UCSD-AML1 (cell line): ENCODE measurements around the gene CTNND2.
A peak's percentile ranks its signal among the peaks of the same experiment; 100 is the strongest.

Experiments
- DNase-seq: peaks from one replicate; lab custom pipeline; 2025; ENCODE audit not compliant: unreplicated experiment; lab: John Stamatoyannopoulos, UW

CTNND2 gene

DNA sequence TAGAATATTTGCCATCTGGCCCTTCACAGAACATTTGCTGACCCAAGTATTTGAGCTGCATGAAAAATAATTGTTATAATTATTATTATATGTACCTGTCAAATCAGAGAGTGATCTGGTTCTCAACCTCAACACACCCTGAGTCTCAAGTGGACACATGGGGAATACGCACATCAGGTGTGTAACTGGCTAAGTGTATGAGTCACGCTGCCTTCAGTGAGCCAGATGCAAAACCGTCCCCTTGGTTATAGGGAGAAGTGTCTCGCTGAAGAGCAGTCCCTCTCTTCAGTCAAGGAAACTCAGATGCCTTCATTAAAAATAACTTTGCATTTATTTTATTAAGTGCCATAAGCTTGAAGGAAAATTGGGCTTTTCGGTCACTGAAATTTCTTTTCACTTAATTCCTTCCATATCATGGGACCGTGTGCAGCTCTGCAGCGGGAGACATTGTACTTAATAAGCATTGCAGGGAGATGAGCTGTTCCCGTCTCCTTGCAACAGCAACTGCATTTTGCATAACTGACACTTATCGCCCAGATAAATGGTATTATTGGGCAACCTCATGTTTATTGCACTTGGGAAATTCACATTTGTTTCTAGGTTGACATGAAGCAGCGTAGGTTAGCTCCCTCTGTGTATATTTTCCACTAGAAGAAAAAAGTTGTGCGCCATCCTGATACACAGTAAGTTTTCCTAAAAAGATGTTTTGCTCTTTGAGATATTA, 630.9 kb downstream of the CTNND2 start:
- no peak for DNase-seq

DNA sequence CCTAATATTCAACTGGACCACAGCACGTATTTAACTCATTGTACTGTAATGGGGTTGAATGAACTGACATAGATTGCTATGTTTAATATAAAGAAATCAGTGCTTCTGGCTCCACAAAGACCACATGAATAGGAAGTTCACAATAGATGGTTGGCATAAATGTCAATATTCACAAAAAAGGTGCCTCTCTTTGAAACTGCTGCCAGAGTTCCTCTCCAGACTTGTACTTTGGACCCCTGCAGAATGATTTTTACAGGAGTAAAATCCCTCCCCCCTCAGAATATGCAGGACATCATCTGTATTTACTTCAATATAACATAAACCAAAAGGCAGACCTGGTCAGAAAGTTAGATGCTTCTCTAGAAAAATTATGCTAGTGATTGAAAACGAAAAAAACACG, 634.7 kb downstream of the CTNND2 start:
- DNase-seq: no peak

DNA sequence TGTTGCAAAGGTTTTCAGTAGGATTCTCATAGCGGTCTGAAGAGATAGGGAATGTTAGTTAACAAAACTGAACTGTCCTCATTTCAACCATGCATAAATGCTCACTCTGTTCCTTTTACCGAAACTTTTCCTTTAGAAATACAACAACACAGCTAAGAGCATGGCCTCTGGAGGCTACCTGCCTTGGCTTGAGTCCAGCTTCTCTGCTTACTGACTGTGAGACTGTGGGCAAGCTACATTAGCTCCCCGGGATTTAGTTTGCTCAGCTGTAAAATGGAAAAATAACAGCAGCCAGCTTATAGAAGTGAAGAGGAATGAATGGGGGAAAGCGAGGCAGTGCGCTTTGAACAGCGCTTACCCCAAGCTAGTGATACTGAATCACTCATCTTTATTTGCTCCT, 635.4 kb downstream of the CTNND2 start:
- DNase-seq: no peak

DNA sequence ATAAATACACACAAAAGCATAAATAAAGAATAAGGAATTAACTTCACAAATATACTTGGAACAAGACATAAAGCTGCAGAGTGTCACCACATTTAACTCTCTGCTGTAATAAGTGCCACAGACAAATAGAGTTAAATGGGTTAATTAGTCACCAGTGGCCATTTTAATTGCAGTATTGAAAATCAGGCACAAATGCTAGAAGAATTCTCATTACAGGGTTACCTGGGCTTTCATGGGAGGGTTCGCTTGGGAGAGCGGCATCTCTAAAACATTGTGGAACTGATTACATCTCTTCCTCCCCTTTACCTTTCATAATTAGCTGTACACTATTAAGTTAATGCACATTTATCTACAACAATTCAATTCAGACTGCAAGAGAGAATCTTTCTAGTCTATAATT, 637.9 kb downstream of the CTNND2 start:
- no peak for DNase-seq

DNA sequence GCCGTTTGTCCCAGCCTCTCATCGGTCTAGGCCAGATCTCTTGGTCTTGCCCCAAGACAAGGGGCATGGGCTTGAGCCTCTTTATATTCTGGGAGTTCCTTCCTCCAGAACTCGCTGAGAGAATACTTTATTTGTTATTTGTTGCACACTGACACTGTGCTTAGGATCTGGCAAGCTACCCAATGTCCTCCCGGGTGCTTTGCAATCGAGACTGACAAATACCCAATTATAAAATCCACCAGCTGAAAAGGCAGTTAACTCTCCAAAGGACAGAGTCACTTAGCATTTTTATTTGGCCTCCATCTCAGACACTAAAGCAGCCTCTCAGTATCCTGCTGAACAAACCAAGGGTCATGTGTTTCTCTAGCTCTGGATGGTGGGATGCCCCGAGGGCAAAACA, 643.0 kb downstream of the CTNND2 start:
- no peak for DNase-seq

DNA sequence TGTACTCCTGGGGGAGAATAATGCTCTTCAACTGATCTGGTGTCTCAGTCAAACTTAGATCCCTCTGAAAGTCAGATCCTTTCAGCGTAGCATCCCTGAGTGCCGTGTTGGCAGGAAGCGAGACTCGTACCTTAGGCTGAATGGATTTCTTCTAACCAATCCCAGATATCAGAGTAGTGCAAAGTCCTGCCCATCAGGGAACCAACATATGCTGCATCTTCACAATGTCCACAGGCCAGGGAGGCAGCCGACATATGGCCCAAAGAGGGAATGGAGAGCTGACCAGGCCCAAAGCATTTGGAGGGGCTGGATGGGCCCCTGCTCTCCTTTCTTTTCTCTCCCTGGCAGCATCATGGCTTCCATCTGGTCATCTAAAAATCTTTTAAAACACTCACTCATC, 646.2 kb downstream of the CTNND2 start:
- DNase-seq: no peak

DNA sequence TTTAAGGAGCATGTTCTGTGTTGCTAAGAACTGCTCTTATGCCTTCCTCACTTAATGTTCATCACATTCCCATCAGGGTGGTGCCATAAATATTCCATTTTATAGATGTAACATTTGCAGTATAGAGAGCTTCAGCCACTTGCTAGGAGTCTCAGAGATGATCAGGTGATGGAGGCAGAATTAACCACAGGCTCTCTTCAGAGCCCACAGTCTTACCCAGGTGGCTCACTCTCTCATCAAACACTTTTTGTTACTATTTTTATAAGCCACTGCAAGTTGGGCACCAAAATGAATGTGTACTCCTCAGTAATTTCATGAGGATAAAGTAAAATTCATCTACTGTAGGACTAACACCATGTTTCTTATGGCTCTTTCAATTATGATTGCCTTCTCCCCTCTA, 651.7 kb downstream of the CTNND2 start:
- no peak for DNase-seq

DNA sequence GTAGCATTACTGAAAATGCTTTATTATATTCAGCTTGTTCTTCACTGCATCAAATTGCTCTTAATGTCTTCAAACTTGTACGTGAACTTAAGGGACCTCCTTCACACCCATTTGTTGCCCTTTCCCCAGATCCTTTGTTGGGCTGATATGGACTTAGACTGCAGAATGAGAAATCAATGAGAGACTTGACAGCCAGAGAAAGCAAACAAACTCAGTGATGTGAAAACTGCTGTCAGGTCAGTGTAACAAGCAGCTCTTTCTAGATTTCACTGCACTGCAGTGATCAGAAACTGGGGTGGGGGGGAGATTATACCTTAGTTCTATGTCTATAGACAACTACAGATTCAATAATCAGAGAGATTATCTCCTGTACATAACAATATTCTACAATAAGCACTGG, 652.2 kb downstream of the CTNND2 start:
- no peak for DNase-seq

DNA sequence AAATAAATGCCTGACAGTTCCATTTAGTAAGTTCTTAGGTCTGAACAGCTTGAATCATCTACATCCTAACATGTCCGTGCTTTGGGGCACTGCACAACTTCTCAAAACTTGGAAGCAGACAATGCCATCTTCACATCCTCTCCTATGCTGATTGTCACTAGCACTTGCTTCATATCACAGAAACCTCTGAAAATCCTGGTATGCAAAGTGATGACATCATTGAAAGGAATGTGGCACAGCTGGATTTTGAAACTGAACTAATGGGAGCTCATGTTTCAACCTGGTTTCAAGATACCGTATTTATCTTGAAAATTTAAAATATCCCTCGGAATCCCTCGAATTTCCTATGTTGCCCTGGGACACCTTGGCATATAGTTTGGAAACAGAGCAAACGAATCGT, 653.0 kb downstream of the CTNND2 start:
- no peak for DNase-seq

DNA sequence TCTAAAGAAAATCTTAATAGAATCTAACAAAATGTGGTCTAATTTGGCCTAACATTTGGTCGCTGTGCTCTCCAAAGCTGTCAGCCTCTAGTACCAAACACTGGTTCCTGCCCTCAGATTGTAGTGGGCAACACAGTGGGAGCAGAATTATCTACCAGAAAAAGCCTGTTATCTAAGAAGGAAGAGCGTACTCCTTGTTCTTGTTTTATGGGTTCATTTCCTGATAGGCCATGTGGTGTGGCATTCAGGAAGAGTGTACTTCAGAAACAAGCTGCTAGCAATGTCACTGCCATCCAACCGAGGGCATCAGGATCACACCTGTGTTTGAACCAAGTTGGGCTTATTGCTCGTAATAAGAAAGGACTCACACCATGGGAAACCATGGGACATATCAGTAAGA, 655.3 kb downstream of the CTNND2 start:
- DNase-seq: no peak

DNA sequence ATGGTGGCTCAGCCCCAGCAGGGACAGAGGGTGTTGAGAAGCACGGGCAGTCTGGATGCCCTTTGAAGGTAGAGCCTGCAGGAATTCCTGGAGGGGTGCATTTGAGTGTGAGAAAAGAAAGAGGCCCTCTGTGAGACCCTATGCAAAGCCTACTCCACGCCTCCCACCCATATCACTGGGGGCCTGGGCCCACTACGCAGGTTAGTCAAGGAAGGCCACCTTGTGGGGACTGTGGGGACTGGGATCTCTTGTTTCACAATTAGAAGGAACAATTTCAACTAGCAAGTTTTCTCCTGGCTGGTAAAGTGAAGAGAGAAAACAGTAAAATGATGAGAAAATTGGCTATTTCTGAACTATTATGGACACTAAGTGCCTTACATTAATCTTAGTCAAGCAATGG, 657.0 kb downstream of the CTNND2 start:
- no peak for DNase-seq

DNA sequence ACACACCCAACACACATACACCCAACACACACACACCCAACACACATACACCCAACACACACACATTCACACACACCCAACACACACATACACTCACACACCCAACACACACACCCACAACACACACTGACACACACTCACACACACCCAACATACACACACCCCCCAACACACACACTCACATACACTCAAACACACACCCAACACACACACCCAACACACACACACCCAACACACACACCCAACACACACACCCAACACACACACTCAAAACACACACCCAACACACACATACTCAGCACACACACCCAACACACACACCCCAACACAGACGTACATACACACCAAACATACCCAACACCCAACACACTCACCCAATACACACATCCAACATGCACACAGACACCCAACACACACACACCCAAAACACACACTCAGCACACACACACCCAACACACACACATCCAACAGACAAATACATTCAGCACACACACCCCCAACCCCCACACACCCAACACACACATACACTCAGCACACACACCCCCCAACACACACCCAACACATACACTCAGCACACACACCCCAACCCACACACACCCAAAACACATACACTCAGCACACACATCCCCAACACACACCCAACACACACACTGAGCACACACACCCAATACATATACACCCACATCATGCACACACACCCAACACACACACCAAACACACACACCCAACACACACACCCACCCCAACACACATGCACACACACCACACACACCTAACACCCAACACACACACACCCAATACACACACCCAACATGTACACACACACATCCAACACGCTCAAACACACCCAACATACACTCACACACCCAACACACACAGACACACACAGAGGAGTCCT, 663.7 kb downstream of the CTNND2 start:
- no peak for DNase-seq

DNA sequence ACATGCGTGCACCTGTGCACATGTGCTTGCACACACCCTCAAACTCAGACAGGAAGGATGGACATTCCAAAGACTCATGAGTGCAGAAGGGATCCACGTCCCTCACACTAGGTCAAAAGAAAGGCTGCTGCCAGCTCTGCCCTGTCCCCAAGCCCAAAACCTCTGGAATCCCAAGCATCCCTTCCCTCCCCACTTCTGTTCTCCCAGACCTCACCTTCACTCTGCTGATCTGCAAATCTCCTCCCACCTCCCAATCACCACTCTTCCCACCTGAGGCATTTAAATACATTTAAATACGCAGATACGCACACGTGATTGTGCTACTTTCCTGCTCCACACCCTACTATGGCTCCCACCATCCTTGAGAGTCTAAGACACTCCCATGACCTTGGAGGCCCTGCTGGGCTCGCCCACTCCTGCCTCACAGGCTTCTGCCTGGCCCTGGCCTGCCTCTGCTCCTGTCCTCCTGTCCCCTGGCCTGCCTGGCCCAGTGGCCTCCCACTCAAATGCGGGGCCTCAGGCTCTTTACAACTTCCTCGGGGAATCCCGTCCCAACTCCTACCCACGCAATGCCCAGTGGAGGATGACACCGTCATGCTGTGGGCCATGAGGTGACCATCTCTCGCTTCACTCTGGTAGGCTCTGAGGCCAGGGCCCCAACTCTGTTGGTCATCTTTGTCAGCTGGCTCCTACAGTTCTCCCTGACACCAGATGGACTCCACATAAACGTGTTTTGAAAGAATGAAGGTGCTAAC, 664.8 kb downstream of the CTNND2 start:
- DNase-seq: no peak

DNA sequence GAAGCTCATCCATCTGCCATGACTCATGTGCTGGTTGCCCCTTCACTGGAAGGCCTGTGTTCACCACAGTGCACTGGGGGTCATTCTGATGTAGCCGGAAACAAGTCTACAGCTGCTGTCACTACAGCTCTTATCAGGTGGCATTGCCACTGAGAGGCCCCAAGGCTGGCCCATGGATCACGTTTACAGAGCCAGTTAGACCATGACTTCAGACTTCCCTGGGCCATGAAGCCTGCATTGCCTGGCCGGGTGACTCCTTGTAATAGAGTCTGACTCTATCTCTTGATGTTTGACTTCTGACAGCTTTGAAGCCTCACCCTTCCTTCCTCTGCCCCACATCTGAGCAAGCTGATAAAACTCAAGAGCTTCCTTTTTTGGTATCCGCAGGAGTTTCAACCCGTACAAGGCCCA, 669.7 kb downstream of the CTNND2 start:
- DNase-seq: peak; percentile 89

DNA sequence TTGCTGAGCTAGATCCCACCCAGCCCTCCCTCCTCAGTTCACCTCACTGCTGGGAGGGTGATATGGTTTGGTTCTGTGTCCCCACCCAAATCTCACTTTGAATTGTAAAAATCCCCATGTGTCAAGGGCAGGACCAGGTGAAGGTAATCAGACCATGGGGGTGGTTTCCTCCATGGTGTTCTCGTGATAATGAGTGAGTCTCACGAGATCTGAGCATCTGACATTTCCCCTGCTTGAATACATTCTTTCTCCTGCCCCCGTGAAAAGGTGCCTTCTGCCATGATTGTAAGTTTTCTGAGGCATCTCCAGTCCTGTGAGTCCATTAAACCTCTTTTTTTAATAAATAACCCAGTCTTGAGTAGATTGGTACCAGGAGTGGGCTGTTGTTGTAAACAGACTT, 673.4 kb downstream of the CTNND2 start:
- DNase-seq: no peak

DNA sequence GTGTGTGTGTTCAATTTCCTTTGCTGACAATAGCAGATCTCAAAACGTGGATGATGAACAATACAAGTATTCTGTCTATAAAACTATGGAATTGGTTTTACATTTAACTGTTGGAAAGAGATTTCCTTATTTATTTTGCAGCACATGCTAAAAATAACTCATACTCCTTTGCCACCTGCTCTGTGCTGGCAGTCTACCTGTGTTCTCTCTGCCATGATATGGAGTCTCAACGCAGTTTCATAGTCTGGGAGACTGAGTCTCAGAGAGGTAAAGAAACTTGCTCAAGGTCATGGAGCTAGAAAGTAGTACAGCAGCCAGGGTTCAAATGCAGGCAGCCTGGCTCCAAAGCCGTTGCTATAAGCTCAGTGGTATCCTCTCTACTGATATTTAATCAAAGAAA, 677.2 kb downstream of the CTNND2 start:
- no peak for DNase-seq

DNA sequence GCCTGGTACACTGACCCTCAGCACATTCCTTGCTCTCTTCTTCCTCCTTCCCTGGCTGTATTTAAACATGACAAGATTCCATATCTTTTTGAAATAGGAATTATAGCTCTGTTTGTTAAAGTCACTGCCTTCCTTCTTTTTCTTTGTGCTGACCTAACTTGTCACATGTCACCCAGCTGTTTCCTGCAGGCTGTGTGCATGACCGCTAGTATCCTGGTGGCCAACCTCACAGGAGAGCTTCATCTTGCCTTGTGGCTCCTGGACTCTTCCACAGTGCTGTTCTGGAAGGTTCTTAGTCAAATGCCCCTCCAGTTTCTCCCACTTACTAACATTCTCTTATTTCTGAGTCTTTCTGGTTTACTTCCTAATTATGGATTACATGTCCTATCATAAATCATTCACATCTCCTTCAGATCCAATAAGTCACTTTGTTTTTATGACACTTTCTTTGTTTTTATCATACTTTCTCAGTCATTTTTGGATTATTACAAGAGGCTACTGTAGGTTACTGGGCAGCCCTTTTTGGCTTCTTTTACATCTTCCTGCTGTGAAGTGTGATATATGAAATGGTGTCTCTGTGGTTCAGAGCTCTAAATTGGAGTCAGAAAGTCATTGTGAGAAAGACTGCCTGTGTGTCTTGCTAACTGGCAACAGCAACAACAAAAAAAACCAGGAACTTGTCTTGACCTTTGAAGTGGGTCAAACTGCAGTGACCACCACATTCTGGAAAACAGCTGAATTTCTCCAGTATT, 679.6 kb downstream of the CTNND2 start:
- DNase-seq: peak; percentile 51

DNA sequence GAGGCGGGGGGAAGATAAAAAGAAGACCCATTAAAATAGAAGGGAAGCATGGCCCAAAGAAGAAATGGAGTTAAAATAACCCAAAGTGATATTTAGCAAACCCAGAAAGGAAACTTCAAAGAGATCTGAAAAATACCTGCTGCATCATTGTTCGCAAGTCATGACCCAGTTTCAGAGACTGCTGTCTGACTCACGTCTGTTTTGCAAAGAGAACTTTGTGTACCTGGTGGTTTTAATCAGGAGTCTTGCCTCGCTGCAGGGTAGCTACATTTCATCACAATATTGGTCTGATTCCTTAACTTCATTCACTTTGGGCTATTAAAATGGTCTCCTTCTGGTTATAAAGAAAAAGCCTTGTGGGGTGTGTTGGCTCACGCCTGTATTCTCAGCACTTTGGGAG, 682.1 kb downstream of the CTNND2 start:
- DNase-seq: no peak

DNA sequence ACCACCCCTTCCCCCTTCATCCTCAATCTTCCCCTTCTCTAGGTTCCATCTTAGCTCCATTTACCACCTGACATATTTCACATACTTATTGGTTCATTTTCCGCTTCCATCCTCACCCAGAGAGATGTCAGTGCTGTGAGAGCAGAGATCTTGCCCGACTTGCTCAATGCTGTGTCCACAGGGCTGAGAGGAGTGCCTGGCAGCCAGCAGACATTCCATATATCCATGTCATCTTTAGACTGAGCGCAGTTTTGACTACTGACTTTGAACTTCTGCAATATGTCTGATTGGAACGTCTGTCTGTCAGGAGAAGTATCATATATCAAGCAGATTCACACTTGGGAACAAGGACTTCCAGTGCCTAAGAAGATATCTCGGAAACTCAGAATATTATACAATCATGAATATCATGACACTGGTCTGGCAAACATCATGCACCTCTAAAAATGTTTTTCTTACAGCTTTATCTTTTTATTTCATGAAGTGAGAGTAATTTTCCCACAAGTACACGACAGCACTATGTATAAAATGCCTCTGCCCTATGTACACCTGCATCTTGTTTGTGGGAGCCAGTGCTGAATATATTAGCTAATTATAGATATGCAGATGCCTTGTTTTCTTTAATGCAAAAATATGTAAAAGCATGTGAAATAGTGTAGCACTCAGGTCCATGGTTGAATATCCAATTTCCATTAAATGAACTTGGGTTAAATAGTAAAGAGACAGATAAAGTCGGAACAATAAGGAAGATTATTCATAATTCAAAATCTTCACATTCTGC, 689.2 kb downstream of the CTNND2 start:
- no peak for DNase-seq

DNA sequence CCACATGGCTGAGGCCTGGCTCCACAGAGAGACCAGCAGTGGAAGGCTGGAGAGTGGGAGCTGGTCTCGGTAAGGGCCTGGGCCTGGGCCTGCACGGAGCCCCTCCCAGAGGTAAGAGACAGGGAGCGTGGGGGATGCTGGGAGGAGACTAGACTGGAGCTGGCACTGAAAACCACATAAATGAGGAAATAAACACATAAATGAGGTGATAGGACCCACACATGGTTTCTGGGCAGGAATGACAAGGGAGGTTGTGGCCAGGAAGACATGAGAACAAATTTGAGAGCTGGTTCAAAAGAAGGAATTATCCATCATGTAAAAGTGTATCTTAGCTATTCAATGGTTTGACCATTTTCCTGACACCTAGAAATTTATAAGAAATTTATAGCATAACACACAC, 691.5 kb downstream of the CTNND2 start:
- peak; percentile 68 for DNase-seq
